ENCODE measurements around the gene AKR1E2. TPM values are rescaled to one million over a fixed set of nuclear protein-coding genes. Genes with fewer than 3 reads are reported as not detected.

The AKR1E2 gene
- total and polyA plus RNA-seq, 10 of the 15 experiments (the other 5 are each of a cell fraction or from before 2014, with no cell fraction given): not detected

GRCh38 chr10:4802711-4803487 lies 23.1 kb upstream of the AKR1E2 start:
- no peak for DNase-seq (ENCODE audit: low read depth, low spot score)
- FAIRE-seq: no peak
- H3K36me3 ChIP-seq (ENCODE audit: control insufficient read depth in 2 of 2, insufficient read depth in 2 of 2, low read length in 1 of 2): no peaks in the 10 kb centered on the region
- H2AFZ ChIP-seq (ENCODE audit: control insufficient read depth, low read depth, low read length): no peak overlapping the region
- in situ Hi-C loops (cut with MboI): no loop called here
- H3K27ac ChIP-seq (ENCODE audit: control insufficient read depth, insufficient read depth): no peak overlapping the region
- intact Hi-C loops (cut with micrococcal nuclease; ENCODE audit: unreplicated experiment): no loop called here
- no peak overlapping the region for H3K4me2 ChIP-seq (ENCODE audit: control insufficient read depth, insufficient read depth)
- SMC1A ChIA-PET (ENCODE audit: uncharacterized antibody, unreplicated experiment): interaction anchor here (1.2 kb wide), 1 partner anchor 12 kb away, joined by 7 read pairs; no protein-coding TSS in a partner anchor
- no TSS peak for BruUV-seq (replicated peaks)
- no peak for ATAC-seq
- no peak overlapping the region for H3K9ac ChIP-seq (ENCODE audit: control insufficient read depth, insufficient read depth, low read length)
- no peaks in the 10 kb centered on the region for H3K27me3 ChIP-seq (replicated peaks in 1 of 2; ENCODE audit: control insufficient read depth in 2 of 2, insufficient read depth in 2 of 2, low read length in 1 of 2)
- no peaks in the 10 kb centered on the region for H3K79me2 ChIP-seq (ENCODE audit: control insufficient read depth, insufficient read depth, low read length)
- H3K4me1 ChIP-seq (ENCODE audit: control insufficient read depth, insufficient read depth, low read length): no peaks in the 10 kb centered on the region
- 18% methylated on average over 6 of the region's 6 CpGs for WGBS (ENCODE audit: insufficient coverage, insufficient replicate concordance, low lambda C conversion rate, missing lambda C conversion rate)
- POLR2A ChIA-PET: no interaction called here
- TF ChIP-seq ZBTB33 (IDR thresholded peaks at IDR 0.05): no peak
- no peak for TF ChIP-seq TARDBP (IDR thresholded peaks at IDR 0.05; ENCODE audit: borderline replicate concordance)
- no peak for TF ChIP-seq CBX5 (IDR thresholded peaks at IDR 0.05; ENCODE audit: low read depth)
- no peak for TF ChIP-seq SMARCA5 (IDR thresholded peaks at IDR 0.05)
- no peak for TF ChIP-seq ZBED1 (IDR thresholded peaks at IDR 0.05; ENCODE audit: borderline replicate concordance)
- no peak for TF ChIP-seq SMAD1 (IDR thresholded peaks at IDR 0.05; ENCODE audit: low read depth, partially characterized antibody)
- H3K9me3 ChIP-seq (replicated peaks; ENCODE audit: control insufficient read depth, insufficient read depth, low read length): no peaks in the 10 kb centered on the region
- CTCF ChIA-PET: interaction anchor here (1.0 kb wide), 1 partner anchor 12 kb away, joined by 3 read pairs; no protein-coding TSS in a partner anchor
- H3K4me3 ChIP-seq: no peak overlapping the region
- H4K20me1 ChIP-seq (ENCODE audit: control insufficient read depth, insufficient read depth): no peaks in the 10 kb centered on the region
- RAD21 ChIA-PET (ENCODE audit: unreplicated experiment): no interaction called here

Measured in GM12878 (cell line).